ENCODE results near the gene TSPAN7. TPM values are rescaled to one million over a fixed set of nuclear protein-coding genes. Genes with fewer than 3 reads are reported as not detected.

Gene TSPAN7
- total RNA-seq, 1 donor from 2014 or later: 122 TPM

GRCh38 chrX:38646129-38646528, 84.8 kb downstream of the TSPAN7 start:
- H3K27ac ChIP-seq: no peak overlapping the region
- no peak for TF ChIP-seq CTCF (IDR thresholded peaks at IDR 0.05)

GRCh38 chrX:38649221-38649620, 87.9 kb downstream of the TSPAN7 start:
- intact Hi-C loops (cut with DNase I): no loop called here
- H3K27ac ChIP-seq: no peak overlapping the region
- no peaks in the 10 kb centered on the region for H3K36me3 ChIP-seq
- no peaks in the 10 kb centered on the region for H3K27me3 ChIP-seq
- no peaks in the 10 kb centered on the region for H3K4me1 ChIP-seq
- DNase-seq (ENCODE audit: low spot score in 2 of 2): no peak
- TF ChIP-seq CTCF (IDR thresholded peaks at IDR 0.05): no peak
- no peaks in the 10 kb centered on the region for H3K9me3 ChIP-seq
- H3K4me3 ChIP-seq: no peak overlapping the region

More at GRCh38 chrX:38646129-38646528, 84.8 kb downstream of the TSPAN7 start:
- H3K4me1 ChIP-seq: no peaks in the 10 kb centered on the region
- H3K27me3 ChIP-seq: no peaks in the 10 kb centered on the region
- no peak for DNase-seq (ENCODE audit: low spot score in 2 of 2)
- H3K4me3 ChIP-seq: no peak overlapping the region
- no peaks in the 10 kb centered on the region for H3K36me3 ChIP-seq
- H3K9me3 ChIP-seq: no peaks in the 10 kb centered on the region
- intact Hi-C loops (cut with DNase I): no loop called here

GRCh38 chrX:38649674-38650647, 88.6 kb downstream of the TSPAN7 start:
- H3K27ac ChIP-seq: no peak overlapping the region
- no peak overlapping the region for H3K4me3 ChIP-seq
- intact Hi-C loops (cut with DNase I): no loop called here
- H3K36me3 ChIP-seq: no peaks in the 10 kb centered on the region
- TF ChIP-seq CTCF (IDR thresholded peaks at IDR 0.05): no peak
- DNase-seq (ENCODE audit: low spot score in 2 of 2): no peak
- H3K9me3 ChIP-seq: no peaks in the 10 kb centered on the region
- no peaks in the 10 kb centered on the region for H3K27me3 ChIP-seq
- H3K4me1 ChIP-seq: no peaks in the 10 kb centered on the region

GRCh38 chrX:38651625-38652601, 90.6 kb downstream of the TSPAN7 start:
- no peak for DNase-seq (ENCODE audit: low spot score in 2 of 2)
- Histone ChIP-seq H3K27me3 (no peaks in the 10 kb centered on the region), H3K4me1 (no peaks in the 10 kb centered on the region), H3K36me3 (no peaks in the 10 kb centered on the region), H3K9me3 (no peaks in the 10 kb centered on the region), H3K27ac (no peak overlapping the region), H3K4me3 (no peak overlapping the region)
- intact Hi-C loops (cut with DNase I): no loop called here
- TF ChIP-seq CTCF (IDR thresholded peaks at IDR 0.05): no peak

GRCh38 chrX:38652934-38653442, 91.6 kb downstream of the TSPAN7 start:
- intact Hi-C loops (cut with DNase I): no loop called here
- no peaks in the 10 kb centered on the region for H3K9me3 ChIP-seq
- H3K27me3 ChIP-seq: no peaks in the 10 kb centered on the region
- no peak for DNase-seq (ENCODE audit: low spot score in 2 of 2)
- no peak overlapping the region for H3K4me3 ChIP-seq
- H3K27ac ChIP-seq: no peak overlapping the region
- no peaks in the 10 kb centered on the region for H3K4me1 ChIP-seq
- H3K36me3 ChIP-seq: no peaks in the 10 kb centered on the region
- TF ChIP-seq CTCF (IDR thresholded peaks at IDR 0.05): no peak
